Activated T-cell treated with anti-CD3 and anti-CD28 coated beads, Interleukin-2, amount 50 U/mL, for 1 hour (primary cell): ENCODE results near the gene NDST1.

Experiments
- DNase-seq: peaks from one replicate; pipeline ENCODE4 v3.0.0-alpha.2; 2020

The NDST1 gene

GRCh38 chr5:150573867-150574817, 66.2 kb downstream of the NDST1 start:
- DNase-seq = no peak

- DNase-seq = no peak
Observed at GRCh38 chr5:150574818-150575547, 67.1 kb downstream of the NDST1 start.

- no peak for DNase-seq
Observed at GRCh38 chr5:150575745-150576448, 68.0 kb downstream of the NDST1 start.

- DNase-seq = no peak
Observed at GRCh38 chr5:150576449-150576949, 68.6 kb downstream of the NDST1 start.

GRCh38 chr5:150577378-150578139, 69.6 kb downstream of the NDST1 start:
- DNase-seq = no peak

GRCh38 chr5:150578781-150579461, 71.0 kb downstream of the NDST1 start:
- no peak for DNase-seq

GRCh38 chr5:150579462-150580400, 71.8 kb downstream of the NDST1 start:
- no peak for DNase-seq

- no peak for DNase-seq
Observed at GRCh38 chr5:150580917-150581316, 73.0 kb downstream of the NDST1 start.

- no peak for DNase-seq
Observed at GRCh38 chr5:150582241-150583109, 74.5 kb downstream of the NDST1 start.

GRCh38 chr5:150583541-150584225, 75.8 kb downstream of the NDST1 start:
- no peak for DNase-seq

- no peak for DNase-seq
Observed at GRCh38 chr5:150584556-150585335, 76.8 kb downstream of the NDST1 start.

GRCh38 chr5:150585781-150586341, 77.9 kb downstream of the NDST1 start:
- no peak for DNase-seq

- DNase-seq = no peak
Observed at GRCh38 chr5:150587016-150587415, 79.1 kb downstream of the NDST1 start.

- no peak for DNase-seq
Observed at GRCh38 chr5:150587856-150588595, 80.1 kb downstream of the NDST1 start.

GRCh38 chr5:150588596-150588890, 80.6 kb downstream of the NDST1 start:
- DNase-seq = no peak

GRCh38 chr5:150589862-150590601, 82.1 kb downstream of the NDST1 start:
- DNase-seq = no peak
